ENCODE data around the gene MEOX2. TPM values are rescaled to one million over a fixed set of nuclear protein-coding genes. Genes with fewer than 3 reads are reported as not detected.

The MEOX2 gene
- total and polyA plus RNA-seq, 10 of the 15 experiments (the other 5 are each of a cell fraction or from before 2014, with no cell fraction given): not detected

DNA sequence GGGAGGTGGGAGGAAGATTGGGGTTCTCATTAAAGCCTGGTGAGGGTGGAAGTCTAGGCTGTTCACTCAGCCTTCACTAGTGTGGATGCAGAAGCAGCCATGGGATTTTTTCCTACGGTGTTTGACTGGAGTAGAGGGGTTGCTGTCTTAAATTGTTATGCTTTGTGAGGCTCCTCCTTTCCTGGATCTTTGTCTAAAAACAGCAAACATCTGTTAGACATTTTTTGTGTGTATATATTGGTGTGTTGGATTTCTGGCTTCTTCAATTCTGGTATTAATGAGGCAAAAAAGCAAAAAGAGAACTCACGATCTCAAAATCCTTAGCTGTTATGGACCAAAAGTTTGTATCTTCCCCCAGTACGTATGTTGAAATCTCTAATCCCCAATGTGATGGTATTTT lies 28.2 kb downstream of the MEOX2 start (continued):
- TF ChIP-seq, protein P1, sequence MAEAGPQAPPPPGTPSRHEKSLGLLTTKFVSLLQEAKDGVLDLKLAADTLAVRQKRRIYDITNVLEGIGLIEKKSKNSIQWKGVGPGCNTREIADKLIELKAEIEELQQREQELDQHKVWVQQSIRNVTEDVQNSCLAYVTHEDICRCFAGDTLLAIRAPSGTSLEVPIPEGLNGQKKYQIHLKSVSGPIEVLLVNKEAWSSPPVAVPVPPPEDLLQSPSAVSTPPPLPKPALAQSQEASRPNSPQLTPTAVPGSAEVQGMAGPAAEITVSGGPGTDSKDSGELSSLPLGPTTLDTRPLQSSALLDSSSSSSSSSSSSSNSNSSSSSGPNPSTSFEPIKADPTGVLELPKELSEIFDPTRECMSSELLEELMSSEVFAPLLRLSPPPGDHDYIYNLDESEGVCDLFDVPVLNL (IDR thresholded peaks at IDR 0.05; ENCODE audit: low read depth, low read length): no peak
- no peak for TF ChIP-seq MYB (IDR thresholded peaks at IDR 0.05; ENCODE audit: borderline replicate concordance, low read depth, low read length)
- TF ChIP-seq BCL11A (IDR thresholded peaks at IDR 0.05; ENCODE audit: low read depth, low read length): no peak
- TF ChIP-seq IKZF1 (conservative IDR thresholded peaks at IDR 0.05): no peak
- TF ChIP-seq RELA (IDR thresholded peaks at IDR 0.05; ENCODE audit: borderline replicate concordance, partially characterized antibody): no peak
- no peak for TF ChIP-seq SMARCA5 (IDR thresholded peaks at IDR 0.05)
- no peak for TF ChIP-seq SMAD5 (IDR thresholded peaks at IDR 0.05; ENCODE audit: low read depth)
- TF ChIP-seq CEBPB (IDR thresholded peaks at IDR 0.05; ENCODE audit: borderline replicate concordance in 1 of 2, low read depth in 2 of 2, low read length in 2 of 2): no peak

GRCh38 chr7:15652776-15653290 lies 33.6 kb downstream of the MEOX2 start:
- ChIA-PET POLR2A (no interaction called here), SMC1A (ENCODE audit: uncharacterized antibody, unreplicated experiment) (interaction anchor here (1.3 kb wide), 1 partner anchor 68 kb away, joined by 3 read pairs; no protein-coding TSS in a partner anchor), CTCF (no interaction called here), RAD21 (ENCODE audit: unreplicated experiment) (no interaction called here)
- H3K4me1 ChIP-seq (ENCODE audit: control insufficient read depth, insufficient read depth, low read length): no peaks in the 10 kb centered on the region
- in situ Hi-C loops (cut with MboI) (no loop called here), intact Hi-C loops (cut with micrococcal nuclease; ENCODE audit: unreplicated experiment) (loop anchor here (5.0 kb wide), 1 partner anchor 96 kb away; no protein-coding TSS in a partner anchor)
- H3K79me2 ChIP-seq (ENCODE audit: control insufficient read depth, insufficient read depth, low read length): no peaks in the 10 kb centered on the region
- H4K20me1 ChIP-seq (ENCODE audit: control insufficient read depth, insufficient read depth): no peaks in the 10 kb centered on the region
- no peak overlapping the region for H3K27ac ChIP-seq (ENCODE audit: control insufficient read depth, insufficient read depth)
- no peaks in the 10 kb centered on the region for H3K9me3 ChIP-seq (replicated peaks; ENCODE audit: control insufficient read depth, insufficient read depth, low read length)
- H3K36me3 ChIP-seq (ENCODE audit: control insufficient read depth in 2 of 2, insufficient read depth in 2 of 2, low read length in 1 of 2): no peaks in the 10 kb centered on the region
- 0% methylated on average over 2 of the region's 2 CpGs for whole genome bisulfite sequencing (ENCODE audit: insufficient coverage, insufficient replicate concordance, low lambda C conversion rate, missing lambda C conversion rate)
- no peak overlapping the region for H3K4me2 ChIP-seq (ENCODE audit: control insufficient read depth, insufficient read depth)
- ATAC-seq: no peak
- no peaks in the 10 kb centered on the region for H3K27me3 ChIP-seq (replicated peaks in 1 of 2; ENCODE audit: control insufficient read depth in 2 of 2, insufficient read depth in 2 of 2, low read length in 1 of 2)
- H2AFZ ChIP-seq (ENCODE audit: control insufficient read depth, low read depth, low read length): no peak overlapping the region
- no peak for DNase-seq (ENCODE audit: low read depth, low spot score)
- BruUV-seq (replicated peaks): no TSS peak
- H3K9ac ChIP-seq (ENCODE audit: control insufficient read depth, insufficient read depth, low read length): no peak overlapping the region
- H3K4me3 ChIP-seq: no peak overlapping the region
- no peak for FAIRE-seq
- no peak for TF ChIP-seq SIN3A (IDR thresholded peaks at IDR 0.05; ENCODE audit: low read depth, low read length)
- no peak for TF ChIP-seq SUPT20H (IDR thresholded peaks at IDR 0.05; ENCODE audit: borderline replicate concordance, control insufficient read depth, low read depth, low read length)
- no peak for TF ChIP-seq ZNF384 (IDR thresholded peaks at IDR 0.05; ENCODE audit: borderline replicate concordance, low read depth, low read length)
- TF ChIP-seq MYC (IDR thresholded peaks at IDR 0.05; ENCODE audit: insufficient read depth, insufficient read length, insufficient replicate concordance, low read length, severe bottlenecking): no peak
- TF ChIP-seq, protein P2, sequence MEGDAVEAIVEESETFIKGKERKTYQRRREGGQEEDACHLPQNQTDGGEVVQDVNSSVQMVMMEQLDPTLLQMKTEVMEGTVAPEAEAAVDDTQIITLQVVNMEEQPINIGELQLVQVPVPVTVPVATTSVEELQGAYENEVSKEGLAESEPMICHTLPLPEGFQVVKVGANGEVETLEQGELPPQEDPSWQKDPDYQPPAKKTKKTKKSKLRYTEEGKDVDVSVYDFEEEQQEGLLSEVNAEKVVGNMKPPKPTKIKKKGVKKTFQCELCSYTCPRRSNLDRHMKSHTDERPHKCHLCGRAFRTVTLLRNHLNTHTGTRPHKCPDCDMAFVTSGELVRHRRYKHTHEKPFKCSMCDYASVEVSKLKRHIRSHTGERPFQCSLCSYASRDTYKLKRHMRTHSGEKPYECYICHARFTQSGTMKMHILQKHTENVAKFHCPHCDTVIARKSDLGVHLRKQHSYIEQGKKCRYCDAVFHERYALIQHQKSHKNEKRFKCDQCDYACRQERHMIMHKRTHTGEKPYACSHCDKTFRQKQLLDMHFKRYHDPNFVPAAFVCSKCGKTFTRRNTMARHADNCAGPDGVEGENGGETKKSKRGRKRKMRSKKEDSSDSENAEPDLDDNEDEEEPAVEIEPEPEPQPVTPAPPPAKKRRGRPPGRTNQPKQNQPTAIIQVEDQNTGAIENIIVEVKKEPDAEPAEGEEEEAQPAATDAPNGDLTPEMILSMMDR (IDR thresholded peaks at IDR 0.05 in 2 of 3, conservative IDR thresholded peaks at IDR 0.05 in 1 of 3; ENCODE audit: control insufficient read depth in 2 of 3, extremely low read depth in 1 of 3, insufficient read depth in 1 of 3, low read depth in 3 of 3, low read length in 3 of 3): no peak
- TF ChIP-seq GATAD2B (conservative IDR thresholded peaks at IDR 0.05; ENCODE audit: low read depth): no peak
- no peak for TF ChIP-seq POLR2AphosphoS5 (IDR thresholded peaks at IDR 0.05; ENCODE audit: low read length)
- TF ChIP-seq RFX5 (IDR thresholded peaks at IDR 0.05; ENCODE audit: low read depth, low read length): no peak
- no peak for TF ChIP-seq ATF7 (IDR thresholded peaks at IDR 0.05; ENCODE audit: low read depth)
- no peak for TF ChIP-seq IKZF2 (IDR thresholded peaks at IDR 0.05)
- TF ChIP-seq CHD2 (IDR thresholded peaks at IDR 0.05; ENCODE audit: borderline replicate concordance, low read depth, low read length): no peak
- TF ChIP-seq, protein P3, sequence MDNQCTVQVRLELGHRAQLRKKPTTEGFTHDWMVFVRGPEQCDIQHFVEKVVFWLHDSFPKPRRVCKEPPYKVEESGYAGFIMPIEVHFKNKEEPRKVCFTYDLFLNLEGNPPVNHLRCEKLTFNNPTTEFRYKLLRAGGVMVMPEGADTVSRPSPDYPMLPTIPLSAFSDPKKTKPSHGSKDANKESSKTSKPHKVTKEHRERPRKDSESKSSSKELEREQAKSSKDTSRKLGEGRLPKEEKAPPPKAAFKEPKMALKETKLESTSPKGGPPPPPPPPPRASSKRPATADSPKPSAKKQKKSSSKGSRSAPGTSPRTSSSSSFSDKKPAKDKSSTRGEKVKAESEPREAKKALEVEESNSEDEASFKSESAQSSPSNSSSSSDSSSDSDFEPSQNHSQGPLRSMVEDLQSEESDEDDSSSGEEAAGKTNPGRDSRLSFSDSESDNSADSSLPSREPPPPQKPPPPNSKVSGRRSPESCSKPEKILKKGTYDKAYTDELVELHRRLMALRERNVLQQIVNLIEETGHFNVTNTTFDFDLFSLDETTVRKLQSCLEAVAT (IDR thresholded peaks at IDR 0.05): no peak

Measured in GM12878 (cell line).